Natural killer cell (primary cell): Measurements from ENCODE around the gene JCHAIN. TPM values are rescaled to one million over a fixed set of nuclear protein-coding genes. Genes with fewer than 3 reads are reported as not detected.
"Not testable (repeated sequence)": the region's sequence is repeated elsewhere in the genome, so short reads cannot be mapped to it uniquely, and the experiment has no call there.

ENCODE experiments used
- ATAC-seq, 3 donors: fragments of 150-1000 bp in 2 of 3; fragments of 200-7000 bp in 1 of 3; cut with Tn5 transposase; 1 replicate in 1 of 3; 2 replicates in 2 of 3; pipeline ENCODE4 v1.10.0; 2021; ENCODE audit warnings: mild to moderate bottlenecking in 2 of 3, moderate library complexity in 2 of 3
- DNase-seq, 2 donors: peaks; one replicate each; pipeline versions ENCODE4 v3.0.0 to v3.0.0-alpha.2; 2013 to 2021; ENCODE audit warnings: mixed read lengths in 1 of 2
- H3K27ac ChIP-seq: one replicate; pipeline ENCODE4 v1.5.1; 2013; ENCODE audit warnings: mild to moderate bottlenecking, low read length
- H3K27me3 ChIP-seq: one replicate; pipeline ENCODE4 v1.6.1; 2013; ENCODE audit warnings: low read length; ENCODE audit not compliant: control insufficient read depth, insufficient read depth
- H3K36me3 ChIP-seq: one replicate; pipeline ENCODE4 v1.6.1; 2013; ENCODE audit warnings: low read length; ENCODE audit not compliant: control insufficient read depth, insufficient read depth
- H3K4me1 ChIP-seq: one replicate; pipeline ENCODE4 v1.6.1; 2013; ENCODE audit warnings: low read length; ENCODE audit not compliant: control insufficient read depth, insufficient read depth
- H3K4me3 ChIP-seq: one replicate; pipeline ENCODE4 v1.5.1; 2013; ENCODE audit warnings: low read length
- H3K9me3 ChIP-seq: one replicate; pipeline ENCODE4 v1.6.1; 2013; ENCODE audit warnings: low read length; ENCODE audit not compliant: control insufficient read depth, insufficient read depth
- H3K27ac Mint-ChIP-seq, 2 donors: one replicate each; pipeline ENCODE4 v1.8.0; 2022; ENCODE audit warnings: mild to moderate bottlenecking in 2 of 2, mixed read lengths in 2 of 2, moderate library complexity in 1 of 2
- H3K27me3 Mint-ChIP-seq, 2 donors: one replicate each; pipeline ENCODE4 v1.8.0; 2022; ENCODE audit warnings: low read depth in 2 of 2, mixed read lengths in 2 of 2
- H3K36me3 Mint-ChIP-seq: one replicate; pipeline ENCODE4 v1.8.0; 2022; ENCODE audit warnings: mixed read lengths
- H3K4me1 Mint-ChIP-seq, 2 donors: one replicate each; pipeline ENCODE4 v1.8.0; 2022; ENCODE audit warnings: mixed read lengths in 2 of 2
- H3K4me3 Mint-ChIP-seq: one replicate; pipeline ENCODE4 v1.8.0; 2022; ENCODE audit warnings: mild to moderate bottlenecking, moderate library complexity, mixed read lengths
- H3K9me3 Mint-ChIP-seq, 2 donors: one replicate each; pipeline ENCODE4 v1.8.0; 2022; ENCODE audit warnings: mixed read lengths in 2 of 2
- WGBS: methylation state at CpG from one replicate; pipeline ENCODE4 v1.1.7; 2013; ENCODE audit warnings: missing lambda C conversion rate; ENCODE audit not compliant: insufficient coverage; 5-methylcytosine and 5-hydroxymethylcytosine counted together
- intact Hi-C: fragments of 100-400 bp; cut with micrococcal nuclease; formaldehyde crosslinking; loops from one replicate; pipeline ENCODE4 v1.14.2; 2022
- total RNA-seq, 4 donors: library from RNA; stranded (reverse); fragments of 120-200 nt in 1 of 4; gene quantifications; one replicate each; pipeline versions ENCODE4 v1.2.3 to v1.2.4, GENCODE V29; 2013 to 2022
- TF ChIP-seq, protein P1 (sequence below): fragments of 200-600 bp; IDR thresholded peaks from one replicate; pipeline ENCODE4 v1.8.0; 2022; ENCODE audit warnings: antibody characterized with exemption

JCHAIN gene
- total RNA-seq, 3 donors from 2014 or later (not counting 1 experiment from before 2014, with no cell fraction given), result 1.6 to 1,035 (median 3.5) TPM

- Mint-ChIP-seq H3K9me3 (no peaks in the 10 kb centered on the region), H3K27me3 (no peaks in the 10 kb centered on the region), H3K27ac (peak overlapping the region; percentile 99), H3K4me3 (peak overlapping the region; percentile 100), H3K36me3 (no peaks in the 10 kb centered on the region), H3K4me1 (peaks cover 33 to 36% of the 10 kb centered on the region in 2 donors)
- ATAC-seq, result peak in 1 of 3 donors; percentile 2
- H3K9me3 ChIP-seq, result no peaks in the 10 kb centered on the region
- intact Hi-C loops, result loop anchor here (1.0 to 10.0 kb wide), 4 partner anchors 16 to 306 kb away; partner anchors contain the start of genes DCK and GRSF1
- 5% methylated on average over 19 of the region's 19 CpGs for WGBS
- H3K4me1 ChIP-seq, result peaks cover 25% of the 10 kb centered on the region
- peaks cover 6% of the 10 kb centered on the region for H3K36me3 ChIP-seq
- peak overlapping the region; percentile 97 for H3K27ac ChIP-seq
- peak overlapping the region; percentile 93 for H3K4me3 ChIP-seq
- no peak for DNase-seq
- no peaks in the 10 kb centered on the region for H3K27me3 ChIP-seq
- TF ChIP-seq, protein P1, sequence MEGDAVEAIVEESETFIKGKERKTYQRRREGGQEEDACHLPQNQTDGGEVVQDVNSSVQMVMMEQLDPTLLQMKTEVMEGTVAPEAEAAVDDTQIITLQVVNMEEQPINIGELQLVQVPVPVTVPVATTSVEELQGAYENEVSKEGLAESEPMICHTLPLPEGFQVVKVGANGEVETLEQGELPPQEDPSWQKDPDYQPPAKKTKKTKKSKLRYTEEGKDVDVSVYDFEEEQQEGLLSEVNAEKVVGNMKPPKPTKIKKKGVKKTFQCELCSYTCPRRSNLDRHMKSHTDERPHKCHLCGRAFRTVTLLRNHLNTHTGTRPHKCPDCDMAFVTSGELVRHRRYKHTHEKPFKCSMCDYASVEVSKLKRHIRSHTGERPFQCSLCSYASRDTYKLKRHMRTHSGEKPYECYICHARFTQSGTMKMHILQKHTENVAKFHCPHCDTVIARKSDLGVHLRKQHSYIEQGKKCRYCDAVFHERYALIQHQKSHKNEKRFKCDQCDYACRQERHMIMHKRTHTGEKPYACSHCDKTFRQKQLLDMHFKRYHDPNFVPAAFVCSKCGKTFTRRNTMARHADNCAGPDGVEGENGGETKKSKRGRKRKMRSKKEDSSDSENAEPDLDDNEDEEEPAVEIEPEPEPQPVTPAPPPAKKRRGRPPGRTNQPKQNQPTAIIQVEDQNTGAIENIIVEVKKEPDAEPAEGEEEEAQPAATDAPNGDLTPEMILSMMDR, result no peak
Measured at GRCh38 chr4:70688795-70689231, 22.5 kb upstream of the JCHAIN start.

DNA sequence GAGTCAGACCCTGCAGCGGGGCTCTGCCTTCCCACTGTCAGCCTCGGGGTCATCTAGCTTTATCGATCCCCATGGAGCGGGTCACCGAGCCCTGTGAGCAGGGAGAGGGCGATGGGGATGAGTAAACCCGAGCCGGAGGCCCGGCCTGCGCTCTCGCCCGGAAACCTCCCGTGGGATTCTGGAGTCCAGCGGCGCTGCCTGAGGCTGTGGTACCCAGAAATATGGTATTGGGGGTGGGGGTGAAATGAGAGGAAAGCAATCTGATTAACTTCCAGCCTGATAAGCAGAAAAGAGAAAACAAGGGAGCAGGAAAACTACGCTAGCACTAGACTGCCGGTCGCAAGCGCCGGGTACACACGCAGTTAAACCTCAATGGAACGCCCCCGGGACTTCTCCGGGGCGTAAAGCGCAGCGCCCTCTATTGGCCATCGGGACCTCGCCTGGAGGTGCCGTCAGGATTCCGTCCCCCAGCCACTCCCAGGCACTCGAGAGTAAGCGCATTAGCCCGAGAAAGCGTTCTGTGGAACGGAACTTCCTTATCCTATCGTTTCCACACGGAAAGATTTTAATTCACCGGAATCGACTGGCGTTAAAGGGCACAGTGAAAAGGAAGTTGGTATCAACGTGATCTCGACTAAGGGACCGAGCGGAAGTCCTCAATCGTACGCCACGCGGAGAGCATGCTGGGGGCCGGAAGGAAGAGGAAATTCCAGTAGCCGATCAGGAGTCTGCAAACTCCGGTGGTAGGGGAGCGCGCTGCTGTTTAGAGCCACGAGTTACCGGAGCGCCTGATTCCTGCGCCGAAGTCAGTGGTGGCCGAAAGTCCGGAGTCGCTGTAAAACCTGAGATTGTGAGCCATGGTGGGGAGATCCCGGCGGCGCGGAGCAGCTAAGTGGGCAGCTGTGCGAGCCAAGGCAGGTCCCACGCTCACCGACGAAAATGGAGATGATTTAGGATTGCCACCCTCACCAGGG lies 21.8 kb upstream of the JCHAIN start, which contains the start of gene UTP3:
Gene UTP3, plus strand, starts transcription at position 712 of the 974 bp plus-strand sequence. Its CDS starts 146 bp downstream, at position 858.
- H3K9me3 ChIP-seq, result no peaks in the 10 kb centered on the region
- TF ChIP-seq, protein P1, result peak; percentile 97
- Mint-ChIP-seq H3K4me3 (peak within 1 kb of the TSS; percentile 100), H3K36me3 (no peaks in the 10 kb centered on the region), H3K27ac (peak within 1 kb of the TSS; percentile 99), H3K9me3 (no peaks in the 10 kb centered on the region), H3K27me3 (peaks cover 0 to 2% of the 10 kb centered on the region in 2 donors), H3K4me1 (peaks cover 33 to 36% of the 10 kb centered on the region in 2 donors)
- H3K36me3 ChIP-seq, result peaks cover 6% of the 10 kb centered on the region
- peak within 1 kb of the TSS; percentile 97 for H3K27ac ChIP-seq
- under 1% methylated on average over 70 of the region's 70 CpGs for WGBS
- peaks cover 25% of the 10 kb centered on the region for H3K4me1 ChIP-seq
- peak; percentile 85 to 96 (median 89) for ATAC-seq
- DNase-seq, result peak; percentile 85 to 98
- peak within 1 kb of the TSS; percentile 93 for H3K4me3 ChIP-seq
- intact Hi-C loops, result loop anchor here (1.0 to 10.0 kb wide), 4 partner anchors 17 to 307 kb away; partner anchors contain the start of genes DCK and GRSF1
- H3K27me3 ChIP-seq, result no peaks in the 10 kb centered on the region

GRCh38 chr4:70687392-70687791 lies 21.1 kb upstream of the JCHAIN start:
- 39% methylated on average over 13 of the region's 13 CpGs for WGBS
- Histone ChIP-seq H3K27ac (peak overlapping the region; percentile 97), H3K9me3 (no peaks in the 10 kb centered on the region), H3K4me1 (peaks cover 25% of the 10 kb centered on the region), H3K36me3 (peaks cover 5% of the 10 kb centered on the region), H3K4me3 (peak overlapping the region; percentile 93), H3K27me3 (no peaks in the 10 kb centered on the region)
- intact Hi-C loops, result loop anchor here (10.0 kb wide), 1 partner anchor 307 kb away; the partner anchor contains the start of gene DCK
- Mint-ChIP-seq H3K9me3 (no peaks in the 10 kb centered on the region), H3K4me1 (peaks cover 33 to 36% of the 10 kb centered on the region in 2 donors), H3K27ac (peak overlapping the region; percentile 99), H3K27me3 (peaks cover 0 to 3% of the 10 kb centered on the region in 2 donors), H3K4me3 (peak overlapping the region; percentile 100), H3K36me3 (no peaks in the 10 kb centered on the region)
- DNase-seq, result peak in 1 of 2 donors; percentile 35
- ATAC-seq, result peak in 1 of 3 donors; percentile 2
- TF ChIP-seq, protein P1, result no peak

DNA sequence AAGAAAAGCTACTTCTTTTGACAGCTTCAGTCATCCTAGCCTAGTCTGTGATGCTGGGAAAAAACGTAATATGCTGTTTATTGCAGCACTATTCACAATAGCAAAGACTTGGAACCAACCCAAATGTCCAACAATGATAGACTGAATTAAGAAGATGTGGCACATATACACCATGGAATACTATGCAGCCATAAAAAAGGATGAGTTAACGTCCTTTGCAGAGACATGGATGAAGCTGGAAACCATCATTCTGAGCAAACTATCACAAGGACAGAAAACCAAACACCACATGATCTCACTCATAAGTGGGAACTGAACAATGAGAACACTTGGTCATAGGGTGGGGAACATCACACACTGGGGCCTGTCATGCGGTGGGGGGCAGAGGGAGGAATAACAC lies 15.8 kb upstream of the JCHAIN start:
- intact Hi-C loops, result loop anchor here (10.0 kb wide), 1 partner anchor 313 kb away; the partner anchor contains the start of gene DCK
- not testable (repeated sequence) for H3K4me3 Mint-ChIP-seq, H3K27me3 ChIP-seq, H3K27ac Mint-ChIP-seq, H3K4me3 ChIP-seq, H3K36me3 ChIP-seq, DNase-seq, ATAC-seq, H3K9me3 Mint-ChIP-seq, H3K27me3 Mint-ChIP-seq, H3K4me1 ChIP-seq, H3K9me3 ChIP-seq, H3K4me1 Mint-ChIP-seq, H3K27ac ChIP-seq, H3K36me3 Mint-ChIP-seq
- 100% methylated on average over 3 of the region's 3 CpGs for WGBS
